GM21737 (cell line): ENCODE data around the gene GSC2.

Source experiments
- ATAC-seq: cut with Tn5 transposase; IDR thresholded peaks from one replicate; pipeline ENCODE4 v1.9.1; 2021; ENCODE audit warnings: mild to moderate bottlenecking, moderate library complexity; ENCODE audit not compliant: unreplicated experiment

GSC2 gene

GRCh38 chr22:19149991-19150390 lies at the start of gene GSC2:
TSS of gene GSC2 (minus strand) at chr22:19150292. CDS start at chr22:19150283, 9 bp downstream.
- no peak for ATAC-seq

DNA sequence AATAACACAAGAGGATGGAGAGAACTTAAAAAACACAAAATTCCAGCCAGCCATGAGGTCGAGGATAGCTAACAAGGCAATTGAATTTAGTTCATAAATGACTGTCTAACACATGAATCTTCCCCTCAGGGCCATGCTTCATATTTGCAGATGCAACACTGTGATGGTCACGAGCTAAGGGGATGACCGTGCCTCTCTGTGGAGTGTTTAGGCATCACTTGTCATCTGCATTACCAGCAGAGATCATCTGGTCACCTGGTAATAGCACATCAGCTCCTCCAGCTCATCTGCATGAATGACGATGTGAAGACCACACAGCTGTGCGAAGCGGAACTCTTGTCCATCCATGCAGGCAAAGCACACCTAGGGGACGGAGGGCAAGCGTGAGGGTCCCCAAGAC lies 49.4 kb upstream of the GSC2 start:
- ATAC-seq: no peak

DNA sequence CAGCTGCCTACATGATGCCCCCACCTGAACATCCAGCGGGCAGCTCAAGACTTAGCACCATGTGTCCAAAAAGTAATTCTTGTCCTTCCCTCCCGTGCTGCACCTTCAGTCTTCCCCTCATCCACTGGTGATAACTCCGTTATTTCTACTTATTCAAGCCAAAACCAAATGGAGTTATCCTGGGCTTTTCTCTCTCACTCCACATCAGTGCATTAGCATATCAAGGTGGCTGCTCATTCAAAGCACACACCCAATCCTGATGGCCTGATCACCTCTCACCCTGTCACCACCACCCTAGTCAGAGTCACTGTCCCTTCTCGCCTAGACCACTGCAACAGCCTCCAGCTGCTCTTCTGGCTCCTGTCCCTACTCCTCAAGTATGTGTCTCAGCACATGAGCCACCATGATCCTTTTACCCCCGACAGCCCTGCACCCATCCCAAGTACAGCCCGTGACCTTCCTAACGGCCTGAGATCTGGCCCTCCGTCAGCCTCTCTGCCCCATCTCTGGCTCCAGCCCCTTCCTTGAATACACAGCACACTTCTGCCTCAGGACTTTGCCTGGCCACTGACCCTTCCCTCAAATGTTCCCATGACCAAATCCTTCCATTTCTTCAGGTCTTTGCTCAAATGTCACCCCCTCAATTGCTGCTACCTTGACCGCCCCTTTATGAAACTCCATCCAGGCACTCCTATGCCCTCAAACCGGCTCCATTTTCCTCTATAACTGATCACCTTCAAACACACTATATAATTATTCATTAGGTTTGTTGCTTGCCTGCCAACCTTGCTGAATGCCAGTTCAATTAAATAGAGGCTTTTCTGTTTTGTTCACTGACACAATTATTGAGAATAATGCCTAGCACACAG lies 48.1 kb upstream of the GSC2 start:
- no peak for ATAC-seq

GRCh38 chr22:19196841-19197612 lies 46.9 kb upstream of the GSC2 start:
- ATAC-seq: no peak

DNA sequence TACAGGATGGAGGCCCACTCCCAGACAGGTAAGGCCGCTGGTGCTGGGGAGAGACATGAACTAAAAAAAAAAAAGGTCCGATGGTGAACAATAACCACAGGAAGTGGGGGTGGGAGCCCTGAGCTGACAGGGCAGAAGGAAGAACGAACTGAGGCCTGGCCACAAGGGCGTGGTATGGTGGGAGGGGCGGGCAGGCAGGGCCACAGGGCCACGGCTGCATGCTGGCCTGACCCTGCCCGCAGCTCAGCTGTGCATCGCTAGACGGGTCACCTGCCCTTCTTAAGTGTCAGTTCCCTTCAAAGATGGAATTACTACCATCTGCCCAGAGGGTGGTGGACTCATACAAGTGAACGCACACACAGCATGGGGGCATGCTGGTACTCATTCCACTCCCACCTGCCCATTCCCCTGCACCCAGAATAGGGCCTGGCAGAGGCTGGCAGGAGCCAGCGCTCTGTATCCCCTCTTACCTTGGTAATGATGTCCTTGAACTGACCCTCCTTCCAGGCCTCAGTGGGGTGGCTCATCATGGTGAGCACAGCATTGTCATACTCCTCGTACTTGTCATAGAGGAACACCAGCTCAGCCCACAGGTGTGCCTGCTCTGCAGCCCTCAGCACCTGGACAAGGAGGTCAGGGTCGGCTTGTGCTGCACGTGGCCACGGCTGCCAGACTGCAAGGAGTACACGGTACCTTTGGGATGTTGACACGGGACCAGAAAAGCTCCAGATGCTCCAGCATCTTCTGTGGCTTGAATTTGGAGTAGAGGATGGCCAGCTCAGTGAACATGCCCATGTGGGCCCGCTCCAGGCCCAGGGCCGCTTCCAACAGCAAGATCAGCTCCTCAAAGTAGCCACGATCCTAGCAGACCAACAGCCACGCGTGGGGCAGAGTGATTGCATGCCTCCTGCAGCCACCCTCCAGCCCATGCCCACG lies 46.0 kb upstream of the GSC2 start:
- no peak for ATAC-seq

- no peak for ATAC-seq
Observed at GRCh38 chr22:19194766-19195536, 44.9 kb upstream of the GSC2 start.

DNA sequence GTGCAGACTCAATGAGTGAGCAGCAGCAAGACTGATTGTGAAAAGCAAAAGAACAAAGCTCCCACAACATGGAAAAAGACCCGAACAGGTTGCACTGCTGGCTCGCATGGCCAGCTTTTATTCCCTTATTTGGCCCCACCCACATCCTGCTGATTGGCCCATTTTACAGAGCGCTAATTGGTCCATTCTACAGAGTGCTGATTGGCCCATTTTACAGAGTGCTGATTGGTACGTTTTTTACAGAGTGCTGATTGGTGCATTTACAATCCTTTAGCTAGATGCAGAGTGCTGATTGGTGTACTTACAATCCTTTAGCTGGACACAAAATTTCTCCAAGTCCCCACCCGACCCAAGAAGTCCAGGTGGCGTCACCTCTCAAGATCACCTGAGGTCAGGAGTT lies 43.8 kb upstream of the GSC2 start:
- ATAC-seq: no peak

- ATAC-seq: no peak
Observed at GRCh38 chr22:19187716-19188563, 37.8 kb upstream of the GSC2 start.

GRCh38 chr22:19184276-19184997 lies 34.3 kb upstream of the GSC2 start:
- ATAC-seq: no peak

DNA sequence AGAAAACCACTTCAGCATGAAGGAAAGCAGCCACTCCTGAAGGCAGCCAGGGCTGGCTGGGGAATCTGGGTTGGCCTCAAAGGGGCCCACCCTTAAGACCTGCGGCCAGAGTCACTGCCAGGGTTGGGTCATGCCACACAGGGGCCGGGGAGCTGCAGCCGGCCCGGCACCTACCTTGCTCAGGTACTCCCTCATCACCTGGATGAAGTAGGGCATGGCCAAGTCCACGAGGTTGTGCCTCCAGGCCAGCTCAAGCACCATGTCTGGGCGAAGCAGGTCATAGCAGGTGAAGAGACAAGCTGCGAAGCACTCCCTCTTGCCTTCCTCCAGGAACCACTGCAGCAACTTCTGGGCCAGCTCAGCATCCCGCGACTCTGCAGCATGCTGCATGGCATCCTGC lies 33.1 kb upstream of the GSC2 start:
- no peak for ATAC-seq

DNA sequence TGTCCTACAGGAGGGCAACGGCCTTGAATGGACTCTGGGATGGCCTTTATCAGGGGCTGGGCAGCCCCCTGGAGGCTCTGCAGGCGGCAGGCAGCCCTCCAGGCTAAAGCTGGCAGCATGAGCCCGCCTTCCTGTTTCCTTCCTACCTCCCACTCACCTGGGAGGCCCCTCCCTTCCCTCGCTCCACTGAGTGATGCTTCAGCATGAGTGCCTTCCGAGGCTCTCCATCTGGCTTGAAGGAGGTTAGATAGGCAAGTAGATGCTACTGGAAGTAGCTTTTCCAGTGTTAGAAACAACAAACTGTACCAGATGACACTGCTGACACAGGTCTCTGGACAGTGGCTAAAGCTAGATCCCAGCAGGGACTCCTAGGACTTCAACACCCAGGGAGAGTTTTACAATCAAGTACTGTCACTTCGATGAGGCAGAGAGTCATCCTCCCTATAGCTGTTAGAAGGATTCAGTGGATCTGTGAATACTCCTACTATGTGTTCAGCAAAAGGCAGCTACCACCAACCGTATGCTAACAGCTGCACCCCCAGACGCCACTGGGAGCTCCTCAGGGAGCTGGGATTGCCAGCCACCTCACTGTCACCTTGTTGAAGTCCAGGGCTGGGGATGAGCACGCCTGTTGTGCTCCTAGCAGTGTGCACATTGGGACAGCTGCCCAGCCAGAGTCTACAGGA lies 32.5 kb upstream of the GSC2 start:
- no peak for ATAC-seq

DNA sequence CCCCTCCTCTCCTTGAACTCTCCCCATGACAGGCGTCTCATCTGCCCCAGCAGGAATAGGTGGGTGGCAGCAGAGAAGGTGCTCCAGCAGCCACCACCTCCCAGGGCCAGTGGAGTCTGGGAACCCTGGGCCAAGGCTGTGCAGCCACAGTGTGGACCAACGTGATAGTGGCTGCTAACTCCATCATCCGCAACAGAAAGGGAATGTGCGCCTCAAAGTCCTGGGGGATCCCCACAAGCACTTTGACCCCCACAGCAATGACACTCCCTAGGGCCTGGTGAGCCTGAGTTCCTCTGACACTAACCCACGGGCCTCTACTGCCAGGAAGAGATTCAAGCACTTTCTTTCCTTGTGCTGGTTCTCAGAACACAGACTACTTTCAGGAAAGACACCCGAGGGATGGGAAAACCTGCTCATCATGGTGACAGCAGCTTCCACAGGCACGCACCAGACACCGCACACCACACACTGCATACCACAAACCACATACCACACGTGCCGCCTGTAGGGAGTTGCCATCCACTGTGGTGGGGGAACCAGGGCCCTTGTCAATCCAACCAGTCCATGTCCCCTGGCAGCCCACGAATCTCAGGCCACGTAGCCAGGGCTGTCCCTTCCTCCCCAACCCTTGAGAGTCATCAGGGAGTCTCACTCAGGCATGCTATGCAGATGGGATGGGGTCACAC lies 31.8 kb upstream of the GSC2 start:
- ATAC-seq: no peak

DNA sequence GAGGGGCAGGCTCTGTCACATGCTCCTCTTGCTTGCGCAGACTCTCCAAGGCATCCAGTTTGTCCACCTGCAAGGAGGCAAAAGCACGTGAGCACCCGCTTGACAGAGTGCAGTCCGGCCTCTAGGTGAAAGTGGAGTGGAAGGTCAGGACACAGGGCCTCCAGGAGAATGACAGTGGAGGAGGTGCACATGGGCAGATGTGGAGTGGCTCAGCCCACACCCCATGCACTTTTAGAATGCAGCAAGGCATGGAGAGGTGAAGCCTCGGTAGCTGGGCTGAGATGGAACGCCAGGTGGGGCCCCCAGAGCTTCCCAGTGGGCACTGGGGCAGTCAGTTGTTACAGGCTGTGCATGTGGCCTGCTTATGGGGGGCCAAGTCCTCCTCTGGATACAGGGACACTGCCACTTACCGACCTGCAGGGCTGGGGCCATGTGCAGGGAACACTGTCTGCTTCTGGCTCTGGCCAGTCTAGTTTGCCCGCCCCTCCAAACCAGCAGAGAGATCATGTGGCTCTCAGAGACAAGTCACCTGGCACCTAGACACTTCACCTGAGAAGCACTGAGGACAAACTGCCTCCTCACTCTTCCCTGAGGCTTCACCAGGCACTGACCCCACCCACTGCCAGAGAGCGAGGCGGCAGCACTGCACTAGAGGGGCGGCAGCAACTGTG lies 30.8 kb upstream of the GSC2 start:
- ATAC-seq: no peak

- no peak for ATAC-seq
Observed at GRCh38 chr22:19180234-19180633, 30.1 kb upstream of the GSC2 start.

DNA sequence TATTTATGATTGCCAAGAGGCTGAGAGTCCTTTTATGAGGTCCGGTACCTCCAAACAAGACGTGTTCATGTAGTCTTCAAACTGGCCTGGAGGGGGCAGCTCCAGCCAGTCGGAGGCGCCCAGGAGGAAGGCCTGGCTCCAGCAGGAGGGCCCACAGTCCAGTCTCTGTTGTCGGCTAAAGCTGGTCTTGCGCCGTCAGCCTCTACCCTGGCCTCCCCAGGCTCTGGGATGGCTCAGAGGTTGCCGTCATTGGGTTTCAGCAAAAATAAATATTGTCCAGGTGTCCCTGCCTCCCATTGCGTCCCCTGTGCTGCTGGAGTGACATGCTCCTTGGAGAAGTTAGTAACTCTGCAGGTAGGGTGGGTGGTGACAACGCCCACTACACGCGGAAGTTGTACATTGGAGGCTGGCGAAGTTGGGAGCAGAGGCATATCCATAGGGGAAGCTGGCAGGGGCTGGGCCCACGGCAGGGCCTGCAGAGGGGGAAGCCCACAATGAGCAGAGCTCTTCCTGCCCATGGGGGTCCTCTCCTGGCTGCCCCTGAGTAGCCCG lies 29.5 kb upstream of the GSC2 start:
- no peak for ATAC-seq

- peak; percentile 59 for ATAC-seq
Observed at GRCh38 chr22:19178657-19179496, 28.8 kb upstream of the GSC2 start, which contains the start of gene SLC25A1. TSS of gene SLC25A1 (minus strand) at chr22:19178736. CDS start at chr22:19178673, 63 bp downstream.
